GM19372 (cell line): ENCODE measurements around the gene STX8.

Source experiments
- ATAC-seq: cut with Tn5 transposase; IDR thresholded peaks from one replicate; pipeline ENCODE4 v1.9.1; 2021; ENCODE audit warnings: mild to moderate bottlenecking, low read depth, moderate library complexity; ENCODE audit not compliant: unreplicated experiment

The STX8 gene

GRCh38 chr17:9219631-9220397 is 355.8 kb downstream of the STX8 start:
- no peak for ATAC-seq

- no peak for ATAC-seq
Observed at GRCh38 chr17:9218911-9219310, 356.7 kb downstream of the STX8 start.

- no peak for ATAC-seq
Observed at GRCh38 chr17:9218064-9218635, 357.5 kb downstream of the STX8 start.

- no peak for ATAC-seq
Observed at GRCh38 chr17:9217151-9218056, 358.2 kb downstream of the STX8 start.

DNA sequence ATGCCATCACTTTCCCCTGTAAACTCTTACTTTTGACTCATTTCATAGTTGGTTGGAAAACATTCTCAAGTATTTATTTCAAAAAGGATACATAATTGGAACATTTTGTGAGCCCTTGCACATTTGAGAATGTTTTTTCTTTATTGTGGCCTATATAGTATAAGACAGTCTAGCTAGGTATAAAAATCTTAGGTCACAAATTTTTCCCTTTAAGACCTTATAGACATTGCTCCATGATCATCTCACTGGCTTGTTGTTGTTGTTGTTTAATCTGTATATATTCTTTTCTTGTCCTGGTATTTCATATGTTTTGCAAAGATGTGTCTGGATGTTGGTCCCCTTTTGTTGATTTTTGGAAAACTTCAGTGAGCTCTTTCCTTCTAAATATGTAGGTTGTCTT is 360.2 kb downstream of the STX8 start:
- ATAC-seq = no peak

DNA sequence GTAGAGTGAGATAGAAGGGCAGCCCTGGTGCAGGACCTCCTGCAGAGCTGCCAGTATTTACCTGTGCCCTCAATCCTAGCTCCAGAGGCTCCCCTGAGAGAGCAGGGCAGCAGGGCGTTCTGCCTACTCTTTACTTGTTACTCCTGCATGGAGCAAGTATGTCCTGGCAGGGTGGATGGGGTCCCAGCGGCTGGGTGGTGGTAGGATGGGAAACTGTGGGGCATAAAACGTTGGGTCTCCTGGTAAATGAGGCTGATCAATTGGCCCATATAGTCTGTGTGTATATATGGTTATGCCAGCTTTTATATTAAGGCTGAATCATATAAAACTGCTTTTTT is 362.3 kb downstream of the STX8 start:
- ATAC-seq = no peak

- ATAC-seq = no peak
Observed at GRCh38 chr17:9212376-9213302, 363.0 kb downstream of the STX8 start.

DNA sequence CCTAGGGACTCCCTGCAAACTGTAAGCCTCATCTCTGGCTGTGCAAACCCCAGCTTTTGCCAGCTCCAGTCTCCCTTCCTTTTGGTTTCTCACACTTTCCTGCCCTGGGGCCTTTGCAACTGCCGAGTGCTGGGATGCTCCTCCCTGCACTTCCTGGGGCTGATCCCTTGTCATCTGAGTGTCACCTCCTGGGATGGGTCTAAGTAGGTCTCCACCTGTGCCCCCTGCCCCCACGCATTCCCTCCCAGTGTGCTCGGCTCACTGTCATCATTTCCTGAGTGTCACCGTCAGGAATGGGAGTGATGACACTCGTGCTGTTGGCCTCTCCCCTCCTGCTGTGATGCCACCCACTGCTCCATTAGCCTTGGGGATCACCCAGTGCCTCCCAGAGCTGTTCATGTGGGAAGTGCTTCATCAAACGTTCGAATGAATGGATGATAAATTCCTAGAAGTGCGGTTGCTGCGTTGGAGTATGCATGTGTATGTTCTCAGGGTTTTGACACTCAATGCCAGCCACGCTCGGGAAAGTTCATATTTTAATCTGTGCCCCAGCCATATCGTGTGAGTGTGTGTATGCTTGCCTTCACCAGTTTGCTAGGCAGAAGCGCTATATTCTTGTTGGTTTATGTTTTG is 364.4 kb downstream of the STX8 start:
- ATAC-seq = no peak

DNA sequence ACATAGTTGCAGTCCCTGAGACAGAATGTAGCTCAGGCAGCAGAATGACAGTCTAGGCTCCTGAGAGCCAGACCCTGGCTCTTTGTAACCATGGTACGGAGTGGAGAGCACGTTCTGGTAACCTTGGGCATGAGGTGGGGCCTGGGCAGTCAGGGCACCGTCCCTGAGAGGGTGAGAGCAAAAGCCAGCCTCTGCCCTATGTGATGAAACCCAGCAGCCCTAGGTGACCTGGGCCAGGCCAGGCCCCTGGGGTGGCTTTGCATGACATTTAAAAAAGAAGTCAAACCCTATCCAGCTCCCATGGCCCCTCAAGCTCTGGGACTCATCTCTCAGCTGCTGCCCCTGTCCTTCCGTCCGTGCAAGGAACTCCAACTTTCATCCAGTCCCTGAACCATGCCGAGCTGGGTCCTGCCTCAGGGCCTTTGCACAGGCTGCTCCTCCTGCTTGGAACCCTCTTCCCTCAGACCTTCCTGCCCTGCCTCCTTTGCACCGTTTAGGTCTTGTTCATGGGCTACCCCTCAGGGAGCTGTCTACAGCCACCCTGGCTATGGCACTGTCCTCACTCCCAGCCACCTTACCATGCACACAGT is 365.7 kb downstream of the STX8 start:
- no peak for ATAC-seq

DNA sequence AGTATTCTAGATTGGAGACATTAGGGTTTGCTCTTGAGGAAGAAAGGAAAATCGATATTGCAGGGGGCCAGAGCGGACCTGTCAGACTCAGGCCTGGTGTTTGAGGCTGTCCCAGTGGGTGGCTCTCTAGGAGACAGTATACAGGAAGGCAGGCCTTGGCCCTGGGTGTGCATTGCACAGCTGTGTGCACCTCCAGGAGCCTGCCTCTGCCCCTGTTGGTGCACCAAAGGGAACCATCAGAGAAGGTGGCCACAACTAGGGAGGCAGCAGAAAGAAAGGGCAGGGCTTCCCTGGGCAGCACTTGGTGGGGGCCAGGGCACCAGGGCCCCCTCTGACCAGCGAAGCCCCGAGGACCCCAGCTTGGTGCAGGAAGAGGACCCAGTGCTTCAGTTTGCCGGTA is 366.3 kb downstream of the STX8 start:
- no peak for ATAC-seq

- ATAC-seq = no peak
Observed at GRCh38 chr17:9208381-9209105, 367.1 kb downstream of the STX8 start.

DNA sequence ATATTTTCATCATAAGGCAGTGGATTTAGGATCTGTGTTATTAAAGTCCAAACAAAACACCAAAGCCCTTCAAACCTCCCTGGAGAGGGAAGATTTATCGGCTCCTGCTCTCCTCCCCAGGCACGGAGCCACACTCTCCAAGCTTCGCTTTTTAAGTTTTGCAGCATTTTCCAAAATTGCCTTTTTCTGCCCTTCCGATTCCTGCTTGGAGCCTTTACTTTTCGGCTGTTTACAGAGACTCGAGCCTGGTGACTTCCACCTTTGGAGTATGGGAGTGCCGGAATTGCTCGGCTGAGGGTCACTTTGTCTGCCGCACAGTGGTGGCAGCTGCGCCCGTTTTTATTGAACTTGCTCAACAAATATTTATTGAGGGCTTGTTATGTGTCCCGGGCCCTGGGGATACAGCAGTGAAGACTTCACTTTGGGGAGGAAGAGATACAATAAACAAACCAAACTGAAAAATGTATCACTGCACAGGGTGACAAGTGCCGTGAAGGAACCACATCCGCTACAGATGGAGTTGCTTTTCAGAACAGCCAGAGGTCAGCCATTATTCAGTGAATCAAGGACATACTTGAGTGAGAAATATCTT is 368.8 kb downstream of the STX8 start:
- no peak for ATAC-seq

DNA sequence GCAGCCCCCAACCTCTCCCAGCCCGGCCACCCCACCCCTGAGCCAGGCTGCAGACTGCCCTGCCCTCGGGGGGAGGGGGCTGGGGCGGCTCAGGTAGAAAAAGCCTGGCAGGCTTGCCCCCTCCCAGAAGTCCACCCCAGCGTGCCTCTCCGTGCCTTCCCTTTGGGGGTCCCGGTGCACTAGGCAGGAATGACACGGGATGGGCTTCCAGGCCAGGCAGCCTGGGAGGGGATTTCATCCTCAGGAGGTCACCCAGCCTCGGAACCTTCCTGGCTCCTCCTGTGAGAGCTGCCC is 369.3 kb downstream of the STX8 start:
- no peak for ATAC-seq

- ATAC-seq = no peak
Observed at GRCh38 chr17:9205520-9206409, 369.9 kb downstream of the STX8 start.

- ATAC-seq = no peak
Observed at GRCh38 chr17:9204637-9205329, 370.8 kb downstream of the STX8 start.

DNA sequence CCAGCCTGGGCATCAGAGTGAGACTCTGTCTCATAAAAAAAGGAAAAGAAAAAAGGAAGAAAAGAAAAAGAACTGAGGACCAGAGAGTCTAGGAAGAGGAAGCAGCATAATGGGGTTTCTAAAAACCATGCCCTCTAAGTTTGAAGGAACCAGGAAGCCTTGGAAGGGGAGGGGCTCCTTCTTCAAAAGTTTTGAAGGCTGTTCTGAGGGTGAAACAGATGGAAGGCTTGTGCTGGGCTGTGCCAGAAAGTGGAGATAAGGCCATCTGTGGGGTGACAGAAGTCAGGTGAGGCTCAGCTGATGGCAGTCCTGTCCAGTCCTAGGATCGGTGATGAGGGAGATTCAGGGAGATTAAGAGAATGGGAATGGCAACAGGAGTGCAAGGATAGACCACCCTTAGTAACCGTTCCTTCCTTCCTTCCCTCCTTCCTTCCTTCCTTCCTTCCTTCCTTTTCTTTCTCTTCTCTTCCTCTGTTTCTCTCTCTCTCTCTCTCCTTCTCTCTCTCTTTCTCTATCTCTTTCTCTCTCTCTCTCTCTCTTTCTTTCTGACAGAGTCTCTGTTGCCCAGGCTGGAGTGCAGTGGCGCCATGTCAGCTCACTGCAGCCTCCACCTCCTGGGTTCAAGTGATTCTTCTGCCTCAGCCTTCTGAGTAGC is 371.7 kb downstream of the STX8 start:
- no peak for ATAC-seq

DNA sequence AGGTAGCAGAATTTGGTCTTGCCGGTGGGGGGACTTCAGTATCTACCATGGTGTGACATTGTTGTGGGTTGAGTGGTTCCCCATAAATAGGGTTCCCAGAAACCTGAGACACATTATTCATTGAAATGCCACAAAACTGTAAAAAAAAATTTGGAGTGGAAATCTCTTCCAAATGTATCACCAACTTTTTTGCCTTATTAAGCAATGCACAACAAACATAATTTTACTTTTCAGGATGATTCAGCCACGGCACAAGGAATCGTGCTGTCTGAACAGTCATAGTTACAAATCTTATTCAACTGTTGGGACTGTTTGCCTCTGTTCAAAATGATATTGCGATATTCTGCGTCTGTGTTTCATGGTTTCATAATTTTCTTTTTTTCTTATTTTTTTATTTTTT is 373.1 kb downstream of the STX8 start:
- no peak for ATAC-seq
